GM18873 (cell line): Measurements from ENCODE around the gene LMTK2.
"Not testable (repeated sequence)": the region's sequence is repeated elsewhere in the genome, so short reads cannot be mapped to it uniquely, and the experiment has no call there.

Experiments
- ATAC-seq: cut with Tn5 transposase; IDR thresholded peaks from one replicate; pipeline ENCODE4 v1.9.1; 2021; ENCODE audit warnings: mild to moderate bottlenecking, moderate library complexity, moderate number of reproducible peaks; ENCODE audit not compliant: unreplicated experiment, low FRiP score

LMTK2 gene

GRCh38 chr7:98214811-98215321, 108.2 kb downstream of the LMTK2 start:
- no peak for ATAC-seq

- no peak for ATAC-seq
These were observed 109.2 kb downstream of the LMTK2 start for GRCh38 chr7:98215561-98216495.

GRCh38 chr7:98216941-98217622, 110.4 kb downstream of the LMTK2 start:
- ATAC-seq, result no peak

GRCh38 chr7:98217623-98218582, 111.2 kb downstream of the LMTK2 start:
- no peak for ATAC-seq

GRCh38 chr7:98219382-98219781, 112.7 kb downstream of the LMTK2 start:
- not testable (repeated sequence) for ATAC-seq

- no peak for ATAC-seq
These were observed 115.2 kb downstream of the LMTK2 start for GRCh38 chr7:98221611-98222532.

GRCh38 chr7:98222533-98223195, 116.0 kb downstream of the LMTK2 start:
- ATAC-seq, result no peak

GRCh38 chr7:98223351-98223897, 116.8 kb downstream of the LMTK2 start:
- ATAC-seq, result no peak

GRCh38 chr7:98223898-98224700, 117.4 kb downstream of the LMTK2 start:
- no peak for ATAC-seq

- no peak for ATAC-seq
These were observed 118.1 kb downstream of the LMTK2 start for GRCh38 chr7:98224701-98225181.

GRCh38 chr7:98225913-98226614, 119.4 kb downstream of the LMTK2 start:
- no peak for ATAC-seq

GRCh38 chr7:98227939-98228338, 121.3 kb downstream of the LMTK2 start:
- no peak for ATAC-seq

- no peak for ATAC-seq
These were observed 122.1 kb downstream of the LMTK2 start for GRCh38 chr7:98228801-98229200.

- ATAC-seq, result no peak
These were observed 122.8 kb downstream of the LMTK2 start for GRCh38 chr7:98229441-98229840.

GRCh38 chr7:98229991-98230745, 123.5 kb downstream of the LMTK2 start:
- ATAC-seq, result no peak
